GM12874 (cell line): ENCODE measurements around the gene SLC24A1.
A peak's percentile ranks its signal among the peaks of the same experiment; 100 is the strongest.

Experiments
- TF ChIP-seq, protein P1 (sequence below): IDR thresholded peaks from 2 replicates; pipeline ENCODE4 v1.5.1; 2011; ENCODE audit warnings: low read depth, mild to moderate bottlenecking, control low read depth, low read length, moderate library complexity; ENCODE audit not compliant: insufficient read depth

Gene SLC24A1

DNA sequence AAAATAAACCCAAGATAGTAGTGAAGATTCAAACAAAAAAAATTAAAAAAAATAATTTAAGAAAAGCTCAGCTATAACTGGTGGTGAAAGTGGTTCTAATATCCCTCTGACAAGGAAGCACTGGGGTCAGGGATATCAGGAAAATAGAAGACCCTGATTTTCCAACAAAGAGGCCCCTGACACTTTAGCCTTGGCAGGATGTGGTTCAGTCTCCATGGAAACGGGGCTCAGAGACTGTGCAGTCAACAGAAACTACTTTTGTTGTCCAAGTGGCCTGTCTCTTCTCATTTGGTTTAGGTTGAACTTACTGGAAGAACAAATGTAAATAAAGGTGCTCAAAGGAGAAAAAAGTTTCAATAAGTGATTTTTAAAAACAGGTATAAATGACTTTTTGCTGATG is 38.0 kb upstream of the SLC24A1 start:
- TF ChIP-seq, protein P1, sequence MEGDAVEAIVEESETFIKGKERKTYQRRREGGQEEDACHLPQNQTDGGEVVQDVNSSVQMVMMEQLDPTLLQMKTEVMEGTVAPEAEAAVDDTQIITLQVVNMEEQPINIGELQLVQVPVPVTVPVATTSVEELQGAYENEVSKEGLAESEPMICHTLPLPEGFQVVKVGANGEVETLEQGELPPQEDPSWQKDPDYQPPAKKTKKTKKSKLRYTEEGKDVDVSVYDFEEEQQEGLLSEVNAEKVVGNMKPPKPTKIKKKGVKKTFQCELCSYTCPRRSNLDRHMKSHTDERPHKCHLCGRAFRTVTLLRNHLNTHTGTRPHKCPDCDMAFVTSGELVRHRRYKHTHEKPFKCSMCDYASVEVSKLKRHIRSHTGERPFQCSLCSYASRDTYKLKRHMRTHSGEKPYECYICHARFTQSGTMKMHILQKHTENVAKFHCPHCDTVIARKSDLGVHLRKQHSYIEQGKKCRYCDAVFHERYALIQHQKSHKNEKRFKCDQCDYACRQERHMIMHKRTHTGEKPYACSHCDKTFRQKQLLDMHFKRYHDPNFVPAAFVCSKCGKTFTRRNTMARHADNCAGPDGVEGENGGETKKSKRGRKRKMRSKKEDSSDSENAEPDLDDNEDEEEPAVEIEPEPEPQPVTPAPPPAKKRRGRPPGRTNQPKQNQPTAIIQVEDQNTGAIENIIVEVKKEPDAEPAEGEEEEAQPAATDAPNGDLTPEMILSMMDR: no peak

GRCh38 chr15:65584241-65584640 is 37.5 kb upstream of the SLC24A1 start:
- TF ChIP-seq, protein P1: no peak

- TF ChIP-seq, protein P1: no peak
Observed at GRCh38 chr15:65587094-65587493, 34.6 kb upstream of the SLC24A1 start.

DNA sequence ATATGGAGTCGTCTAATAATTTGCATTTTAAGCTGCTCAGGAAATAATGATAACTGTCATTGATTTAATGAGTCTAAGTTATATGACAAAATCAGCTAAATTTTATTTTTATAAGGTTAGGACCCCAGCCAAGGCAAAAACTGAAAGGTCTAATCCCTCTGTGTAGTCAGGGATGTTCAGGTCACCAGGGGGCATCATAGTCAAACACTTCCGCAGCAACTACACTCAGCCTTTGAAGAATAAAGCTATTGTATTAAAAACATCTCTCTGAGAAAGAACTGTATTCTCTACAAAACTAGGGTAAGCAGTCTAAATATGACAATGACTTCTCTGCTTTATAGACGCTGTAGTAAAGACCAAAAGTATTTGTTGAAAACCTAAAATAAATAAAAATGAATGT is 25.8 kb upstream of the SLC24A1 start:
- TF ChIP-seq, protein P1: peak; percentile 10; the same call in 1 of the 2 replicates

- TF ChIP-seq, protein P1: no peak
Observed at GRCh38 chr15:65598468-65598867, 23.3 kb upstream of the SLC24A1 start.

DNA sequence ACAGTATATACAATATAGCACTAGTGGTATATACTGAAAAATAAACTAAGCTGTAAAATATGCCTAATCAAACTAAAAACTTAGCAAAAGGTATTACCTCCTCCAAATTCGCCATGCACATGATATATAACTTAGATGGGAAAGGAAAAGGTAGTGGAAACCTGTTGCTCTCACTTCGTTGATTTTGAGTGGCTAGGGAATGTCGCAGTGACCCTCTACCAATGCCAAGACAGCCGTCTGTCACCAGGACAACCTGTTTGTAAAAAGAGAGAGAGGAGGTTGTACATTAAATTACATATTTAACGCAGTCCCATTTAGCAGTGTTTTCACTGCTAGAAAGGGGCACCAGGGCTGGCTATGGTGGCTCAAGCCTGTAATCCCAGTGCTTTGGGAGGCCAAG is 22.1 kb upstream of the SLC24A1 start:
- TF ChIP-seq, protein P1: no peak

DNA sequence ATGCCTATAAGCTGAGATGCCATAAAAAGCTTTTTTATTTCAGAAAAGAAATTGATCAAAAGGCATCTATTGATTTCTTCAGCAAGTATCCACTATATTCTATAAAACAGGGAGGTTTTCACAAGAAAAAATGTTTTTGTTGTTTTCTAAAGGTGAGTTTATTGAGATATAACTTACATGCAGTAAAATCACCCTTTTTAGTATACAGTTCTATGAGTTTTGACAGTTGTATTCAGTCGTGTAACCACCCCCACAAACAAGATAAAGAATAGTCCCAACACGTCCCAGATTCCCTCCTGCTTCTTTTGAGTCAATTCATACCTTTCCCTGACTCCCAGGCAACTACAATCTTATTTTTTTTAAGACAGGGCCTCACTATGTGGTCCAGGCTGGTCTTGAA is 18.6 kb upstream of the SLC24A1 start:
- TF ChIP-seq, protein P1: no peak

- TF ChIP-seq, protein P1: no peak
Observed at GRCh38 chr15:65603559-65603958, 18.2 kb upstream of the SLC24A1 start.
